IPS-20b (cell line): ENCODE measurements around the gene TRNP1.

Experiments
- H3K27ac ChIP-seq: one replicate; pipeline ENCODE4 v1.5.1; 2013; ENCODE audit warnings: low read length
- H3K27me3 ChIP-seq: 2 replicates; pipeline ENCODE4 v1.6.1; 2013; ENCODE audit warnings: mild to moderate bottlenecking, low read length, inconsistent platforms; ENCODE audit not compliant: insufficient read depth
- H3K36me3 ChIP-seq: 2 replicates; pipeline ENCODE4 v1.6.1; 2013; ENCODE audit warnings: low read depth, mild to moderate bottlenecking, inconsistent platforms, low read length, moderate library complexity; ENCODE audit not compliant: insufficient read depth
- H3K4me1 ChIP-seq: 2 replicates; pipeline ENCODE4 v1.6.1; 2013; ENCODE audit warnings: mild to moderate bottlenecking, control low read depth, inconsistent platforms, low read length, moderate library complexity; ENCODE audit not compliant: insufficient read depth
- H3K4me3 ChIP-seq: 2 replicates; pipeline ENCODE4 v1.5.1; 2013; ENCODE audit warnings: mild to moderate bottlenecking, low read length, inconsistent platforms
- H3K9ac ChIP-seq: 2 replicates; pipeline ENCODE4 v1.6.1; 2013; ENCODE audit warnings: low read depth, mild to moderate bottlenecking, inconsistent platforms, low read length, moderate library complexity
- H3K9me3 ChIP-seq: 2 replicates; pipeline ENCODE4 v1.6.1; 2013; ENCODE audit warnings: mild to moderate bottlenecking, low read depth, low read length, inconsistent platforms; ENCODE audit not compliant: insufficient read depth

TRNP1 gene

DNA sequence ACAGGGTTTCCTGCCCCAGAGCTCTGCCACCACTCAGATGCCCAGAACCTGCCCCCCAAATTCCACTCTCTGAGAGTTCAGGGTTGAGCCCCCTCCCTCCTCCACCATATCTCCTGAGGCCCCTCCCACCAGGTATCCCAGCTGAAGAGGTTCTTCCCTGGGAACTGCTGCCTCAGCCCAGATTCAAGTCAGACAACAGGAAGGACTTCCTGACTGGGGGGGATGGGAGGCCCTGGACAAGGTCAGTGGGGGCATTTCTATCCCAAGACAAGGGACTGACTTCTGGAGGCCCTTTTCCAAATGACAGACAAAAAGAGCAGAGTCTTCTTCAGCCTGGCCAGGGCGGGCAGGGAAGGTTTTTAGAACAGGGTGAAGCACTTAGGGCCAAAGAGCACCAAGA lies 43.2 kb downstream of the TRNP1 start:
- Histone ChIP-seq H3K9ac (no peak overlapping the region), H3K4me1 (peaks cover 8% of the 10 kb centered on the region), H3K4me3 (no peak overlapping the region), H3K9me3 (no peaks in the 10 kb centered on the region), H3K27me3 (no peaks in the 10 kb centered on the region), H3K36me3 (no peaks in the 10 kb centered on the region), H3K27ac (no peak overlapping the region)

DNA sequence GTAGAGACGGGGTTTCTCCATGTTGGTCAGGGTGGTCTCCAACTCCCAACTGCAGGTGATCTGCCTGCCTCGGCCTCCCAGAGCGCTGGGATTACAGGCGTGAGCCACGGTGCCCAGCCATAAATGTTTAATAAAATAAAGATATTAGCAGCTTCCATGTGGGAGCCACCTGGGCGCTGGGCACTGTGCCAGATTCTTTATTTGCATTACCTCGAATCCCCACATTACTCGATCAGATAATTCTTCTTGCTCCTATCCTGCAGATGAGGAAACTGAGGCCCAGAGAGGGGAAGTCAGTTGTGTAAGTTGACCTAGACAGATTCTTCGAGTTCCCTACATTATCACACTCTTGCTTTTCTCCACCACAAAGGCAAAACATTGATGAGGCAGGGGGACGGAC lies 44.0 kb downstream of the TRNP1 start:
- no peaks in the 10 kb centered on the region for H3K9me3 ChIP-seq
- H3K27ac ChIP-seq: no peak overlapping the region
- 0 out of 2 replicates have a peak, but pooled peaks cover 3% of the 10 kb centered on the region for H3K4me1 ChIP-seq
- no peak overlapping the region for H3K9ac ChIP-seq
- no peak overlapping the region for H3K4me3 ChIP-seq
- H3K36me3 ChIP-seq: no peaks in the 10 kb centered on the region
- H3K27me3 ChIP-seq: no peaks in the 10 kb centered on the region

DNA sequence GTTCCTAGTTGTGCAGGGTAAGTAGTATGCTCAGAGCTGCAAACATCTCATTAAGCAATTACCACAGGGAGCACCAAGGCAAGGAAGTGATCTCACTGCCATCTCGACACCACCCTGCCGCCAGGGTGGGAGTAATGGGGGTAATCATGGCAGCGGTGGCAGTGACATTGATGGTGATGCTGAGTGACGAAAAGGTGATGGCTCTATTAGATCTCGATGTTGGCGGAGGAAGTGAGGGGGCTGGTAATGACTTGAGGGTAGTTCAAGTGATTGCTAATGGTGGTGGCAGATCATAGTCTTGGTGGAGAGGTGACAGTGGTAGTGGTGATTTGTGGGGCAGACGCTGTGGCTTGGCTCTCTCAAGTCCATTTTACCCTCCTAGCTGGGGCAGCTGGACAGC lies 44.5 kb downstream of the TRNP1 start:
- Histone ChIP-seq H3K27me3 (no peaks in the 10 kb centered on the region), H3K4me1 (0 out of 2 replicates have a peak, but pooled peaks cover 3% of the 10 kb centered on the region), H3K36me3 (no peaks in the 10 kb centered on the region), H3K27ac (no peak overlapping the region), H3K4me3 (no peak overlapping the region), H3K9me3 (no peaks in the 10 kb centered on the region), H3K9ac (no peak overlapping the region)

DNA sequence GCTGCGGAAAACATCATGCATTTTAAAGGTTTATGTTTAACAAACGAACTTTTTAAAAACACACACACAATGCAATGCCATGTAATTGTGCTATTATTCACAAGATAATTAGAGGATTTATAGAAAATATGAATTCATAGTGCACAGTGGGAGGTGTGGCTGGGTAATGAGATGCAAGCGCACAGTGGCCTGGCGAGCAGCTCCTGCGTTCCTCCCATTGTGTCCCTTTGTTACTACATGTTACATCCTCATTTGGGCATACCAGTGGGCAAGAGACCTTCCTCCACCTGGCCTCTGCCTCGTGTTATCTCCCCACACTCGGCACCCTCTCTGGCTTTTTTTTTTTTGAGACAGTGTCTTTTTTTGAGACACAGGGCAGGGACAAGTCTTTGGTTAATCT lies 49.2 kb downstream of the TRNP1 start:
- Histone ChIP-seq H3K4me1 (peaks cover 12% of the 10 kb centered on the region), H3K9ac (peak overlapping the region; percentile 8; the same call in 1 of the 2 replicates), H3K27ac (no peak overlapping the region), H3K27me3 (no peaks in the 10 kb centered on the region), H3K9me3 (no peaks in the 10 kb centered on the region), H3K36me3 (no peaks in the 10 kb centered on the region), H3K4me3 (no peak overlapping the region)

DNA sequence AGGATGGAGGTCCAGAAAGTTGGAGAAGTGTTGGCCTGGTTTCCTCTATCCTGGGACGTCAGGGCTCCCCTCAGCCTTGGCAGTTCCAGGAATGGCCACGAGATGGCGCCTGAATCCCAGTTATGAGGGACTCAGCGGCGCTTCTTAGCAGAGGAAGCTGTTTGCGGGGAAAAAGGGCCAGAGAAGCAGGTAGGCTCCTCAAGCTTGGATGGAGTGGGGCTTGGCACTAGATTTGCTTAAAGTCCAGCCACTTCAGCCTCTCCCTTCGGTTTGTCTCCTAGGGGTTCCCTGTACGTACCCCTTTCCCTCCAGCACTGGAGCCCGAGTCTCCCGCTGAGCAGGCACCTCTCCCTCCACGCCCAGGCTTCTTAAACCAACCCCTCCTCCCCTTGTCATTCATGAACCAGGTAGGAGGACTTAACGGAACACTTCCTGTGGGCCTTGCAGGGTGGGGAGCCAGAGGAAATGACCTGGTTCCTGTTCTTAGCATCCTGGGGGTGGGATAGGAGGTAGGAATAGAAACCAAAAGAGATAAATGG lies 51.2 kb downstream of the TRNP1 start:
- Histone ChIP-seq H3K4me3 (peak overlapping the region; percentile 53; the same call in 1 of the 2 replicates), H3K9ac (peak overlapping the region; percentile 62; the same call in 1 of the 2 replicates), H3K9me3 (no peaks in the 10 kb centered on the region), H3K27ac (peak overlapping the region; percentile 46), H3K27me3 (no peaks in the 10 kb centered on the region), H3K36me3 (no peaks in the 10 kb centered on the region), H3K4me1 (peaks cover 16% of the 10 kb centered on the region)

DNA sequence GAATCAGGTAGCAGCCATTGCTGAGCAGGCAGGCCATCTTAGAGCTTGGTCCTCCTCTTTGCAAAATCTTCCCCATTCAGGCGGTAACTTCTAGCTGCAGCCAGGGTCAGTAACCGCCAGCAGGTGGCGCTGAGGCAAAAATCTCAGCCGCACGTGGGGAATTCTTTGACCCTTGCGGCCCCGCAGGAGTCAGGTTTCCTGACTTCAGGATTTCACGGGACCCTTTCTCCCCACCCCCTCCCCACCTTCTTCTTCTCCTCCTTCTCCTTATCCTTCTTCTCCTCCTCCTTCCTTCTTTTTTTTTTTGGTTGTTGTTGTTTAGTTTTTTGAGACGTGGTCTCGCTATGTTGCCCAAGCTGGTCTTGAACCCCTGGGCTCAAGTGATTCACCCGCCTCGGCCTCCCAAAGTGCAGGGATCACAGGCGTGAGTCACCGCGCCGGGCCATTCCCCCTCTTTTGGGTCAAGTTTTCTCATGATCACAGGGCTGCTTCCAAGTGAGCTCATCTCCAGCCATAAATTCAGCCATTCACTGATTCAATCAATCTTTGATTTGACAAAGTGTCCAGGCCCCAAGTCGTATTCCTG lies 52.6 kb downstream of the TRNP1 start:
- Histone ChIP-seq H3K9me3 (no peaks in the 10 kb centered on the region), H3K27ac (no peak overlapping the region), H3K4me3 (no peak overlapping the region), H3K4me1 (peaks cover 23% of the 10 kb centered on the region), H3K9ac (peak overlapping the region; percentile 62; the same call in 1 of the 2 replicates), H3K36me3 (no peaks in the 10 kb centered on the region), H3K27me3 (no peaks in the 10 kb centered on the region)

DNA sequence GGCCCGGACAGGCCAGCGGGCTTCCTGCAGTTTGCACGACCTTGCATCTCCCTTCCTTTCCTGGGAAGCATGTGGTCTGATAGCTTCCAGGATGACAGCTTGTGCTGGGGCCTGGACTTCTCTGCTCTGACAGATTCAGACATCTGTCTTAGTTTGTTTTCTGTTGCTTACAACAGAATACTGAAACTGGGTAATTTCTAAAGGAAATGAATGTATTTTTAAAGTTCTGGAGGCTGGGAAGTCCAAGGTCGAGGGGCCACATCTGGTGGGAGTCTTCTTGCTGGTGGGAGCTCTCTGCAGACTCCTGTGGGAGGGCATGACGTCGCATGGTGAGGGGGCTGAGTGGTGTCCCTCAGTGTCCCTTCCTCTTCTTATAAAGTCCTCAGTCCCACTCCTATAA lies 54.4 kb downstream of the TRNP1 start:
- H3K4me3 ChIP-seq: no peak overlapping the region
- H3K9me3 ChIP-seq: no peaks in the 10 kb centered on the region
- no peaks in the 10 kb centered on the region for H3K27me3 ChIP-seq
- H3K9ac ChIP-seq: no peak overlapping the region
- H3K36me3 ChIP-seq: no peaks in the 10 kb centered on the region
- peaks cover 23% of the 10 kb centered on the region for H3K4me1 ChIP-seq
- H3K27ac ChIP-seq: no peak overlapping the region

DNA sequence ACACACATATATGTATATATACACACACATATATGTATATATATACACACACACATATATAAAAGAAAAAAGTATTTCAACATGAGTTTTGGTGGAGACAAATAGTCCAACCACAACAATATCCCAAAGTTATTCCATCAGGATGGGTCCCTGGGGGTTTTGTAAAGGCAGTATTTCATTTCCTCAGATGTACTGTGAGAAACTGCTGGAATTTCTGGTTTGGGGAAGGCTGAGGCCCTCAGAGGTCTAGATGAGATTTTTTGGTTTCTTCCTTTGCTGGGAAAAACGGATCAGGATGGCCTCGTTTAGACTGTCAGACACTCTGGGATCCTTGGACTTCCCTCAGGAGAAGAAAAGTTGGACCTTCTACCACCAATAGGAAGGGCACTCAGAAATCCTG lies 55.6 kb downstream of the TRNP1 start:
- no peaks in the 10 kb centered on the region for H3K9me3 ChIP-seq
- H3K9ac ChIP-seq: no peak overlapping the region; the same call in 1 of the 2 replicates
- no peak overlapping the region for H3K4me3 ChIP-seq
- H3K4me1 ChIP-seq: peaks cover 23% of the 10 kb centered on the region
- no peaks in the 10 kb centered on the region for H3K27me3 ChIP-seq
- no peaks in the 10 kb centered on the region for H3K36me3 ChIP-seq
- peak overlapping the region; percentile 85 for H3K27ac ChIP-seq

DNA sequence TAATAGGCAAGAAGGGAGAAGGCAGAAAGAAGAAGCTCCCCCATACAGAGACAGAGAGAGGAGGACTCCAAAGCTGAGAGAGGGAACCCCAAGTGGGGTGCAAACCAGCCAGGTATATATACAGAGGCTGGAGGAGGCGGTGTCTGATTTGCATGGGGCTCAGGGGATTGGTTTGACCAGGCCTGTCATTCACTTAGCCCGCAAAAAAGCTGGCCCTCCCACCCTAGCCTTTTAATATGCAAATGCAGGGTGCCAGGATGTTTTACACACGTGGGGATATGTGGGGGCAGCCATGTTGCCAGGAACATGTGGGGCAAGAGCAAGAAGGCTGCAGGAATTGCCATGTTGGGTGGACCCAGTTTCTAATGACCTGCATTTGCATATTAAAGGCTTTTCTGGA lies 56.1 kb downstream of the TRNP1 start:
- H3K4me1 ChIP-seq: peaks cover 23% of the 10 kb centered on the region

More for the DNA sequence above, 56.1 kb downstream of the TRNP1 start:
- Histone ChIP-seq H3K27me3 (no peaks in the 10 kb centered on the region), H3K4me3 (no peak overlapping the region), H3K36me3 (no peaks in the 10 kb centered on the region), H3K27ac (peak overlapping the region; percentile 85), H3K9ac (no peak overlapping the region; the same call in 1 of the 2 replicates), H3K9me3 (no peaks in the 10 kb centered on the region)
